Measurements from ENCODE around the gene GPN1.
"Not testable (repeated sequence)": the region's sequence is repeated elsewhere in the genome, so short reads cannot be mapped to it uniquely, and the experiment has no call there.

The GPN1 gene

GRCh38 chr2:27671235-27671634 lies 42.4 kb downstream of the GPN1 start:
- no peak for DNase-seq (ENCODE audit: low read depth, low spot score)

- no peak for DNase-seq (ENCODE audit: low read depth, low spot score)
Measured at GRCh38 chr2:27672723-27673486, 44.1 kb downstream of the GPN1 start.

- DNase-seq (ENCODE audit: low read depth, low spot score) = no peak
Measured at GRCh38 chr2:27680571-27680970, 51.7 kb downstream of the GPN1 start.

- DNase-seq (ENCODE audit: low read depth, low spot score) = no peak
Measured at GRCh38 chr2:27681841-27682240, 53.0 kb downstream of the GPN1 start.

GRCh38 chr2:27682334-27682771 lies 53.5 kb downstream of the GPN1 start:
- not testable (repeated sequence) for DNase-seq (ENCODE audit: low read depth, low spot score)

GRCh38 chr2:27683390-27684071 lies 54.7 kb downstream of the GPN1 start:
- DNase-seq (ENCODE audit: low read depth, low spot score) = peak; percentile 91

- DNase-seq (ENCODE audit: low read depth, low spot score) = not testable (repeated sequence)
Measured at GRCh38 chr2:27685006-27685405, 56.2 kb downstream of the GPN1 start.

- no peak for DNase-seq (ENCODE audit: low read depth, low spot score)
Measured at GRCh38 chr2:27685577-27685976, 56.7 kb downstream of the GPN1 start.

GRCh38 chr2:27687232-27687631 lies 58.4 kb downstream of the GPN1 start:
- DNase-seq (ENCODE audit: low read depth, low spot score) = no peak

GRCh38 chr2:27689424-27689823 lies 60.6 kb downstream of the GPN1 start:
- no peak for DNase-seq (ENCODE audit: low read depth, low spot score)

GRCh38 chr2:27690052-27690451 lies 61.2 kb downstream of the GPN1 start:
- DNase-seq (ENCODE audit: low read depth, low spot score) = no peak

GRCh38 chr2:27697660-27698059 lies 68.8 kb downstream of the GPN1 start:
- no peak for DNase-seq (ENCODE audit: low read depth, low spot score)

Measured in ELF-1 (cell line).